Occipital lobe (tissue), 2 donors: ENCODE data around the gene MAD1L1. TPM values are rescaled to one million over a fixed set of nuclear protein-coding genes. Genes with fewer than 3 reads are reported as not detected.

Source experiments
- DNase-seq: peaks from one replicate; lab custom pipeline; 2025; lab: John Stamatoyannopoulos, UW
- total RNA-seq: library from RNA; depleted of rRNA; stranded (reverse); fragments of >200 nt; gene quantifications from one replicate; pipeline ENCODE4 v1.2.3, GENCODE V29; 2014

Gene MAD1L1
- total RNA-seq, 1 donor from 2014 or later = 24.2 TPM

DNA sequence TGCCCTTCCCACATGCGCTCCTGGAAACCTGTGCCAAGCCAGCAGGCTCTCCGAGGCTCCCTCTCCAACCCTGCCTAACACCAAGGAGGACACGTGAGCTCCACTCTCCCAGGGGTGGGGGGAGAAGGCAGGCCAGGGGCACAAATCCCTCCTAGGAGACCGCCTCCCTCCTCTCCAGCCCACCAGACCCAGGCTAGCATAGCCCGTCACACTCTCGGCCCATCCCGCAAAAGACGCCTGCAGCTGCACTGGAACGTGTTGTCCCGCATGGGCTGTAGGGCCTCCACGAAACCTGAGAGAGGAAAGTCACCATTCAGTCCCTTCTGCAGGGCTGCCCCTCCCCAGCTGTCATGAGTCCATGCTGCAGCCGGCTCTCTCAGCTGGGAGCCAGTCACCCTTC is 126.3 kb downstream of the MAD1L1 start:
- no peak for DNase-seq

- DNase-seq = no peak
These were observed 126.8 kb downstream of the MAD1L1 start for GRCh38 chr7:2105917-2106316.

GRCh38 chr7:2105280-2105679 is 127.5 kb downstream of the MAD1L1 start:
- DNase-seq = no peak

GRCh38 chr7:2104716-2105115 is 128.0 kb downstream of the MAD1L1 start:
- DNase-seq = no peak

DNA sequence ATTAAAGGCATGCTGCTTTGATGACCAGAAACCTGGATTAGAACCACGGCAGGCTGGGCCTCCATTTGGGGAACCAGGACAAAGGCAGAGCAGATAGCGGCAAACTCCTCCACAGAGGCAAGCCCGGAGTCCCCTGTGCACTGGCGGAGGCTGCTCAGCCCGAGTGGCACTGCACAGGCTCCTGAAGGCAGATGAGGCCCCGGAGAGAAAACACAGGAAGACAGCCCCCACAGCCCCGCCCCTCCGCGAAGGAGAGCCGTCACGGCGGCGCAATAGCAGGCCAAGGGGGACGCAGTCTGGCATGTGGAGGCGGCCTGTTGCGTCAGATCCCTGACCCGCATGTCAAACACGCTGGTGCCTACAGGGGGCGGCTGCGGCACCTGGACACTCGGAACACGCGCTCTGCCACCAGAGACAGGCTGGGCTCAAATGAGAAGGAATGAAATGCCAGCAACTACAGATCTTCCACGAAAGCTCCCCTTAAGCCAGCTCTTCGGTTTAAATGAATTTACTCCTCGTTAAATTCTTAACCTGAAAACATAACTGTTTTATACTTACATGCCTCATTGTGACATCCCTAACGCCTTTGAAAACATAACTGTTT is 128.5 kb downstream of the MAD1L1 start:
- peak; percentile 33 for DNase-seq

GRCh38 chr7:2103071-2103898 is 129.5 kb downstream of the MAD1L1 start:
- no peak for DNase-seq

- DNase-seq = no peak
These were observed 130.4 kb downstream of the MAD1L1 start for GRCh38 chr7:2102375-2102723.

DNA sequence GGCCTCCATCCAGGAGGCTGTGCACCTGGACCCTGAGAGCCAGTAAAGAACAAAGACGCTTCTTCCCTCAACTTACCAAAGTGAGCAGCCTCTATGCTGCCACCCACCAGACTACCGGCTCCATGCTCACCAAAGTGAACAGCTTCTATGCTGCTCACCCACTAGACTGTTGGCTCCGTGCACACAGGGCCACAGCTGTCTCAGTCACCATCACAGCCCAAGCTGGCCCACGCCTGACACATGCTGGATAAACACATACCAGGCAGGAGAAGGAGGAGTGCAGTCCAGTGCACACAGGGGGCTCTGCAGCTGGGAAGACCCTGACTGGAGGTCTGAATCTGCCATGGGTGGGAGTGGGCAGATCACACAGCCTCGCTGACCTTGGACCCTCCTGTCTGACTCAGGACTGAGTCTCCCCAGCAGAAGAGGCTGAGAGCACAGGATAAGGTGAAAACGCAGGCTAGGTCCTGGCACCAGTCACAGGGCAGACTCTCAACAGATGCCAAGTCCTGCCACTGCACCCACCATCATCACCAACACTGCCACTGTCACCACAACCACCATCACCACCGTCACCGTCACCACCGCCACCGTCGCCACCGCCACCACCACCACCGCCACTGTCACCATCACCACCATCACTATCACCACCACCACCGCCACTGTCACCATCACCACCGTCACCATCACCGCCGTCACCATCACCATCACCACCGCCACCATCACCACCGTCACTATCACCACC is 130.9 kb downstream of the MAD1L1 start:
- DNase-seq = no peak

DNA sequence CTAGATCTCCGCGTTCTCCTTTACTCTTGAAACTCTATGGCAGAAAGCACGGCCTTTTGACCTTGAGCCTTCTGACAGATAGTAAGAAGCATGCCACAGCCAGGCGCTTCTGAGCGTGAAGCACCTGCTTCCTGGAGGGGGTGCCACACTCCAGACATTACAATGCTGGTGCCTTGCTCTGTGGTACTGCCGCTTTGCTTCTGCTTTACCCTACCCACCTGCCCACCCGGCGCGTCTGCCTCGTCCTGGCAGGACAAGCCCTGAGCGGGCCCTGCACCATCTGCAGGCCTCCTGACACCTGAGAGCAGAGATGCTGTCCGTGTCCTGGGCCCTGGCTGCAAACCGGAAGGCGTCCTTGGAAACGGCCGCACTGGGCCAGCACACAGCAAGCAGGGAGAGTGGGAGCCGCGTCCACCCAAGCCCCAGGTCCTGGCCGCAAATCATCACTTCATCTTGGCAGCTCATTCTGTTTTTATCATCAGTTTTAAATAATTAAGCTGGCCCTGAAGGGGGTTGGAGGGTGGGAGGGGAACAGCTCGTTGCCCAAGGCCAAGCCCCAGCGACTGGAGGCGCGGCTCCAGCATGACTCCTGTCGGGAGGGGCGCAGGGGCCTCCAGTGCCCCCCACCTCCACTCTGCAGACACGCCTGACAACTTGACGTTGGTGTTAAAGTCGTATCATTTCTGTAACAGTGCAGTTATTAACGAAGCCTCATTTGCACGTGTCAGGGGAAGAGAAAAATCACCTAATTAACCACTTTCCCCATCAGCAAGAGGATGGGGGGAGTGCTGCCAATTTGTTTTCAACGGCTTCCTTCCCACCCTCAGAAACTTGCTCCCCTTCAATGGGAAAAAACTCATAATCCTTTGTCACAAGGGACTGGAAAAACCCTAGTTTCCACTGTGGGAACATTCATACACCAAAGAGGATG is 132.2 kb downstream of the MAD1L1 start:
- DNase-seq = no peak

- DNase-seq = no peak
These were observed 133.4 kb downstream of the MAD1L1 start for GRCh38 chr7:2099048-2099957.

DNA sequence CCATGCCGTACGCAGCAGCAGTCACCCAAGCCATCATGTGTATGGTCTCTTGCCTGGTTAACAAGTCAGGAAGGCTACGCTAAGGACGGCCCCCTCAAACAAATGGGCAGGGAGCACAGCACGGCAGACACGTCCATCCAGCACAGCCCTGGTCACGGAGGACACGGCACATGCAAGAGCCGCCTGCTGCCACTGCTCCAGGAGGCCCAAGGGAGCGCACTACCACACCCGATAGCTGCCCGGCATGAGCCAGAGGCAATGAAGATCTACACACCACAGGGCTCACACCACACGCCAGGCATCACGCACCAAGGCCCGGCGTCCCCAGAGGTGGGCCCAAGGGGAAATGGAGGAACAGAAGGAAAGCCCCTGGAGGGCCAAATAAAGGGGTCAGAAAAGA is 134.2 kb downstream of the MAD1L1 start:
- DNase-seq = no peak

- no peak for DNase-seq
These were observed 134.7 kb downstream of the MAD1L1 start for GRCh38 chr7:2098056-2098455.

DNA sequence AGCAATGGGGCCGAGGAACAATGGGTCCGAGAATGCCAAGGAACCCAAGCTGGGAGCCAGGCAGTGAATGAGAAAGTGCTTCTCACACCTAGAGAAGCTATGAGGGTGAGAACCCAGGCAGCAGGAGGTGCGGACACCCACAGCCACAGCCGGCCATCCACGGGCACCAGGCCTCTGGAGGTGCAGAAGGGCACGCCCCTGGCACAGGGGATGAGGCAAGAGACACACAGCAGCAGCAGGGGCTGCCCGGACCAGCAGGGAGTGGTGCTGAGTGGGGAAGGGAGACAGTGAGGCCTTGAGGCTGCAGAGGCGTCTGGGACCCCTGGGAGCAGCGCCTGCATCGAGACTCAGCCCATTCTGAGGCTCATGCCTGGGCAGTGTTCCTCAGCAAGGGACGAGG is 135.3 kb downstream of the MAD1L1 start:
- DNase-seq = no peak

DNA sequence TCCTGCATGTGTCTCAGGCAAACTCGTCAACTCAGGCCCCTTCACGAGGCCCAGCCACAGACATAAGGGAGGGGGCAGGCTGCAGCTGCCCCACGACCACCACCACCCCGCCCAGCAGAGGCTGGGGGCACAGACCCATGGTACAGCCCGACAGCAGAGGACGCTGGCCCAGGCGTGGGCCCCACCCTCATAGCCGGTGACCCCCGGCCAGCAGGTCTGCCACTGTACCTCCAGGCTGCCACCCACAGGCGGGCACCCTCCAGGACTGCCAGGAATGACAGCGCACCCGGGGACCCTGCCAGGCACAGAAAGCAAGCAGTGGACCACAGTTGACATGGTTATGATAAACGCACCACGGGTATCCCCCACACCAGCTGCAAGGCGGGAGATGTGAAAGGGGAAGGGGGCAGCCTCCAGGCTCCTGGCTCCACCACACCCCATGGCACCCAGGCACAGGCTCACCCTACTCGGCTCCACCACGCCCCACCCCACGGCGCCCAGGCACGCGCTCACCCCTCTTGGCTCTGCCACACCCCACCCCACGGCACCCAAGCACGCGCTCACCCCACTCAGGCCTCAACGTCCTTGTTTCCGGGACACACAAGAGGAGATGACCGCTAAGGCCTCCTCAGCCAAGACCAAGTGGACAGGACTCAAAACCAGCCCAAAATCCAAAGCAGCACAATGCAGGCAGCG is 135.9 kb downstream of the MAD1L1 start:
- no peak for DNase-seq

GRCh38 chr7:2095436-2095835 is 137.3 kb downstream of the MAD1L1 start:
- DNase-seq = no peak

GRCh38 chr7:2094454-2095045 is 138.2 kb downstream of the MAD1L1 start:
- DNase-seq = no peak

GRCh38 chr7:2093843-2094220 is 138.9 kb downstream of the MAD1L1 start:
- DNase-seq = no peak

DNA sequence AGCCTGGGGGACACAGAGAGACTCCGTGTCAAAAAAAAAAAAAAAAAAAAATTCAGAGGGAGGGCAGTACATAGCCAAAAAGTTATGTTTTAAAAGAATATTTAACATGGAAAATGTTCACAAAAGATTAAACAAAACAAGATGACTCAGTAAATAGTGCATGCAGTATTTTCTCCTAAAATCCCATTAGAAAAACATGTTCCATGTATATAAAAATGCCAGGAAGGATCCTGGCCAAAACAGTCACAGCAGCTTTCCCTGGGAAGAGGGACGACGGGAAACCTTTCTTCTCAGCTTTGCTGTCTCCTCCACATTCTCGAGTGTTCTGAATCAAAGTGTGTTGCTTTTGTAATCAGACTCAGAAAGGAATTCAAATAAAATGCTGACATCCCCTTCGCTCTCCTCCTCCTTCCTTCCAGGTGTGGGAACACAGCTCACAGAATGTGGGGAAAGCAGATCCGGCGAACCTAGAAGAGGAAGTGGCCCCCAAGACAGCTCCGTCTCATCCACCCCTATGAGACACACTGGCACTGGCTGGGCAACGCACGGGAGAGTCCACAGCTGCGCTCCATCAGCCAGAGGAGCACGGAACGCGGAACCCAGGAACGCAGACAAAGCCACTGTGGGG is 139.4 kb downstream of the MAD1L1 start:
- DNase-seq = no peak

GRCh38 chr7:2092279-2092678 is 140.5 kb downstream of the MAD1L1 start:
- no peak for DNase-seq
